HG03342 (cell line): Measurements from ENCODE around the gene JAKMIP3.
"Not testable (repeated sequence)": the region's sequence is repeated elsewhere in the genome, so short reads cannot be mapped to it uniquely, and the experiment has no call there.

Experiments
- ATAC-seq: cut with Tn5 transposase; IDR thresholded peaks from one replicate; pipeline ENCODE4 v1.9.1; 2021; ENCODE audit warnings: mild to moderate bottlenecking, moderate library complexity; ENCODE audit not compliant: unreplicated experiment

Gene JAKMIP3

DNA sequence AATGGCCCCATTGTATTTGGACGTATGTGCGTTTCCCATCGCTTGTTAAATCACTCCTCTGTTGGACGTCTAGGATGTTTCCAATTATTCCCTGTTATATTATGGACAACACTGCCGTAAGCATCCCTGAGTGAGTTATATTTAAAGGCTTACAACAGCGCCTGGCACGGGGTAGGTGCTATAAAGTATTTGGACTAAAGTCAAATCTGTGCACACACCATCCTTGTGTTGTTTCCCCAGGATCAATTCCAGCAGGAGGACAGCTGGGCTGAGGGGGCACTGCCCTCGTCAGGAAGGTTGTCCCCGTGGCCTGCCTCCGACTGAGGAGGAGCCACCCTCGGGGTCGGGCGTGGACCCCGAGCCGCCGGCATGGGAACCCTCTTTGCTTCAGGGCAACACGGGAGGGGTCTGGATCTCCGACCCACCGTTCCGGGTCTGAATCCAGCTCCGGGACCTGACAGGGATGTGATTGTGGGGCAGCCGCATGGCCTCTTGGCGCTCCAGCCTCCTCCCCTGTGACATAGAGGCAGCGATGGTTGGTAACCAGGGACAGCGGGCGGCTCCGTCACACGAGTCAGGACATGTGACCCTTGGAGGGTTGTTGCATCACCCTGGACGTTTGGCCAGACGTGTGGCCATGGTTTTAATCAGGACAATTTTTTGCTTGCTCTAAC, 1.5 kb upstream of the JAKMIP3 start:
- ATAC-seq: no peak

DNA sequence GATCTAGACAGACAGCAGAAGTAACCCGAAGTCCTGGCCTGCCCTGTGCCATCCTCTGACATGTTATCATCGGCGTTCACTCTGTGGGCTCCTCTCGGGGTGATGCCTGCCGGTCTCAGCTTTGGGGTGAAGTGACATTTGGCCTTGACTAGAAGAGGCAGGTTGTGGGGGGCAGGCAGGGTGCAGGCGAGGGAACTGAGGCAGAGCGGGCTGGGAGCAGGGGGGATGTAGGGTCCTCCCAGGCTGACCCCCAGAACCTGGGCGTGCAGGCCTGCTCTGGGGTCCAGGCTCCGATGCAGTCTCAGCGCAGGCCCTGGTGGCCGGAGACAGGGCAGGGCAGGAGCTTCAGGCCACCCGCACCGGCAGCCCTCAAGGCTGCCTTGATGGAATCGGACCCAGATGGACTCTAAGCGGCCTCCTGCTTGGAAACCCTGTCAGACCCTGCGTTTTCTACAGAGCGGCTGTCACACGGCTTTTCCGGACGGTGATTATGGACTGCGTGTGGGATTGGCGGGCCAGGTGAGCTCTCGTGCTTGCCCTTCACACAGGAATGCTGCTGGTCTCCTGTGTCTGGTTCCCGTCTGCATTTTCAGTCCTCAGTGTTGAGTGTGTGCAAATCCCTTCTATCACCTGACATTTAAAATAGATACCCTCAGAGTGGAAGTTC, 842 bp upstream of the JAKMIP3 start:
- no peak for ATAC-seq

DNA sequence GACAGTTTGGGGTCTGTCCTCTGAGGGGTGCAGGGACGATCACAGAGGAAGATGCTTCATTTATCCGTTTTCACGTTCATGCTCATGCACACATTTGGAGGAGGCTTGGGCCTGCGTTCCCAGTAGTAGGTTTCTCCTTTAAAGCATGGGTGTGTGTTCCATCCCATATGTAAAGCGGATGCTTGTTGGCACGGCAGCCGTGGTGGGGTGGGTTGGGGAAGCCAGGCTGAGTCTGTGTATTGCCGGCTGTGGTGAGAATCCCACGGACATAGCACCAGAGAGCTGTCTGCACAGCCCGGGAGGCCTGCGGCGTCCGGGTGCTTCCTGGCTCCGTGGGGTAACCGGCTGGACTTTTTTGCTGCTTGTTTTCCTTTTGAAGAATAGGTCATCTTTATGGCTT, 440 bp downstream of the JAKMIP3 start:
- no peak for ATAC-seq

DNA sequence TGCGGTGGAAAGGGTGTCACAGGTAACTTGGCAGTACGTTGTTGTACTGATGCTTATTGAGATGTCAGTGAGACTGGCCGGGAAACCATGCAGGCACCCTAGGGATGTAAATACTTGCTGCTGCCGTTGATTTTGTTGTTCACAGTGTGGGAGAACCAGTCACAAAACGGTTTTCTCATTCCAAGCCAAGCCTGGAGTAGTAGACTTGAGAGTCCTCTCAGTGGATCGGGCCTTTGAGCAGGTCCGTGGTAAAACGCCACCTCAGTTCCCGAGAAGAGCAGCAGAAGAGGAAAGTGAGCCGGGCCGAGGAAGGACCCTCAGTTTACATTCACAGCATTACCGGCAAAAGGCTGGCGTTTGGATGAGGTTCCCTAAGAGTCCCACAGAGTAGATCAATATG, 1.1 kb downstream of the JAKMIP3 start:
- no peak for ATAC-seq

DNA sequence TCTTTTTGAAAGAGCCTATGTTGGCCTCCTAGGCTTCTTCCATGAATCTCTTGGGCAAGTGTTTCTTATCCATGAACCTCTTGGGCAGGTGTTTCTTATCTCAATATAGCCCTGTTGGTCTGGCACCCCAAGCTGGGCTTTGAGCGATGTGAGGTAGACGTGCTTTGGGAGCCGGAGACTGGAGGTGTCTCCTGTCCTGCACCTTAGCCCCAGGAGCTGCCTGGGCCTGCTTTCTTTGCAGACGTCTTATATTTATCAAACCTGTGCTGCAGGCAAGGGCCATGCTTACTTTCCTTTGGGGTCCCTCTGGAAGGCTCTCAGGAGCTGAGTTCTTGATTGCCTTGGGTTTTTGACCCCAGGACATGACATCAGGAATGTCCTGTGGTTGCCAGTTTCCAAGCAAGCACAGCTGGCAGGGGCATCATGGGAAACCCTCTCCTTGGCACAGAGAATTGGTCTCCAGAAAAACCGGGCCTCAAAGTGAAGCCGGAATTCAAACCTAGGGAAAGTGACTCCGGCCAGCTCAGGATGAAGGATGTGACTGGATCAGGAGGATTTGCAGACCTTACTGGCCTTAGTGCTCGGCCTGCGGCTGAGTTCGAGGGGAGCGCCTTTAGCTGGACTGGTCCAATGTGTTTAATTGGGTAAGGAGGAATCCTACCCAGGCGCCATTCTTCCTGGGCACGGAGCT, 2.8 kb downstream of the JAKMIP3 start:
- ATAC-seq: no peak

DNA sequence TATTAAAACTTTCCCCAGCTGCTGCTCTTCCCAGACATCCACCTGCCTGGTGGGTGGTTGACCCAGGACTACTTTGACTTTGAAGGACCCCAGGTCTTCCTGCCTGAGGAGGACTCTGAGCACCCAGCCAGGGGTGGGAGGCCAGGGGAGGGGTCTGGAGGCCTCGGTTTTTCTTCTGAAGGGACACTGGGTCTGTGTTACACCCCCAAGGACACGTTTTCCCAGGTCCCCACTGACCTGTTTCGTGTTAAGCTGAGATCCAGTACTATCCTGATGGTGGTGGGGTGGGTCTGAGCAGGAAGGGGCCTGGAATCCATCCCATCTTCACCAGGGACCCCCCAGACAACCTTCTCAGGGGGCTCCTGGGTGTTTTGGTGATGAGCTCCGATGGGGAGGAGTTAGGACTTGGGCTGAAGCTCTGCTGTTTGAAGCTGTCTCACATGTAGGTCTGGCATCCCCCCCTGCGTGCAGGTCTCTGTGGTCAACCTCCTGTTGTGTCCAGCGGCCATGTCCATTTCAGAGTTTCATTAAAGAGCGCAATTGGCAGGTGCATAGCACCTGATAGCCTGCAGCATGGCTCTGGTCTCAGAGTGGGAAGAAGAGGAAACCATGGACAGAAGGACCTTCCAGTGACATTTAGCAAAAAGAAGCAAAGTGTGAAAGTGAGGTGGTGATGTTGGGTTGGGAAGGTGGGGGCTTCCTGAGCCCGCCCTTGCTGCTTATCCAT, 3.5 kb downstream of the JAKMIP3 start:
- no peak for ATAC-seq

DNA sequence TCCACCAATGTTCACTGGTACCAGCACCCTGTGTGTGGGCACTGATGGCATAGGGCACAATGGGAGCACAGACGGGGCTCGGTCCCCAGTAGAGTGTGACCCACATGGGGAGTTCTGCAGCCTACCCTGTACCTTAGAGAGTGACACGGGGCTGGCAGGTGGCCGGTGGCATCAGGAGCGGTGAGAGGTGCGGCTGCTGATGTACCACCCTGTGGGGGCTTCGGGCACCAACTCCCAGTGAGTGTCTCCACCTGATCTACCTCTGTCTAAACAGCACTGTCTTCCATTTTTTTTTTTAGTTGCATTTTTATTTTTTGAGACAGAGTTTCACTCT, 4.1 kb downstream of the JAKMIP3 start:
- no peak for ATAC-seq

DNA sequence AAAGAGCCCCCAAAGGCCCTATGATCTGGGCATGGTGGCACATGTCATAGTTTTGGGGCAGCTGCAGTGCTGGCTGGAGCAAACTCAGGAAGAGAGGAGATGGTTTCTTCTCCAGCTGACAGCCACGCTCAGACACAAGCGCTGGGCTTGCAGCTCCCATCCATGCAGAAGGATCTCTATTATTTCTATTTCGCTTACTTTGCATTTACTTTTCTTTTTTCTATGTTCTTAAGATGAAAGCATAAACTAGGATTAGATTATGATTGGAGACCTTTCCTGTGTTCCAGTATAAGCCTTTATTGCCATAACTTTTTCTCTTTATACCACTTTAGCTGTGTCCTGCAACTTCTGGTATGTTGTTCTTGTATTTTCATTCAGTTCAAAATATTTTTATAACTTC, 5.0 kb downstream of the JAKMIP3 start:
- ATAC-seq: no peak

DNA sequence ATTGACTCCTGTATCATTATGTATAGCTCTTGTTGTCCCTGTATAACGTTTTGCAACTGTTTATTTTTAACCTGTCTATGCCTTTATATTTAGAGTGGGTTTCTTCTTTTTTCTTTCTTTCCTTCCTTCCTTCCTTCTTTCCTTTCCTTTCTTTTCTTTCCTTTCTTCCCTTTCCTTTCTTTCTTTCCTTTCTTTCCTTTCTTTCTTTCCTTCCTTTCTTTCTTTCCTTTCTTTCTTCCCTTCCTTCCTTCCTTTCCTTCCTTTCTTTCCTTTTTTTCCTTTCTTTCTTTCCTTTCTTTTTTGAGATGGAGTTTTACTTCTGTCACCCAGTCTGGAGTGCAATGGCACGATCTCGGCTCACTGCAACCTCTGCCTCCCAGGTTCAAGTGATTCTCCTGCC, 5.9 kb downstream of the JAKMIP3 start:
- no peak for ATAC-seq

DNA sequence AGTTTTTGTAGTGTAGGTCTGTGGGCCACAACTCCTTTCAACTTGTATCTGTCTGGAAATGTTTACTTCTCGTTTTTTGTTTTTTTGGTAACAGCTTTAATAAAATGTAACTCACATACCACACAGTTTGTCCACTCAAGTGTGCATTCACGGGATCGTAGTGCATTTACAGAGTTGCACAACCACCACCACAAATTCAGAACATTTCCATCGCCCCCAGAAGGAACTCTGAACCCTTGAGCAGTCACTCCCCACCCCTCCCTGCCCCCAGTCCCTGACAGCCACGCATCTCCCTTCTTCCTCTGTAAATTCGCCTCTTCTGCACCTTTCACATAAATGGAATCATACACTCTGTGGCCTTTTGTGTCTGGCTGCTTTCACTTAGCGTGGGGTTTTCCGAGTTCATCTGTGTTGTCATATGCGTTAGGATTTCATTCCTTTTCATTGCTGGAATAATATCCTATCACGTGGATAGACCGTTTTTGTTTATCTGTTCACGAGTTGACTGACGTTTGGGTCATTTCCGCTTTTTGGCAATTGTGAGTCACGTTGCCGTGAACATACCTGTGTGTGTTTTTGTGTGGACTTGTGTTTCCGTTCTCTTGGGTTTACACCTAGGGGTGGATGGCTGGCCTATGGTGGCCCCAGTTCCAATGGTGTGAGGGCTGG, 10.3 kb downstream of the JAKMIP3 start:
- ATAC-seq: no peak

DNA sequence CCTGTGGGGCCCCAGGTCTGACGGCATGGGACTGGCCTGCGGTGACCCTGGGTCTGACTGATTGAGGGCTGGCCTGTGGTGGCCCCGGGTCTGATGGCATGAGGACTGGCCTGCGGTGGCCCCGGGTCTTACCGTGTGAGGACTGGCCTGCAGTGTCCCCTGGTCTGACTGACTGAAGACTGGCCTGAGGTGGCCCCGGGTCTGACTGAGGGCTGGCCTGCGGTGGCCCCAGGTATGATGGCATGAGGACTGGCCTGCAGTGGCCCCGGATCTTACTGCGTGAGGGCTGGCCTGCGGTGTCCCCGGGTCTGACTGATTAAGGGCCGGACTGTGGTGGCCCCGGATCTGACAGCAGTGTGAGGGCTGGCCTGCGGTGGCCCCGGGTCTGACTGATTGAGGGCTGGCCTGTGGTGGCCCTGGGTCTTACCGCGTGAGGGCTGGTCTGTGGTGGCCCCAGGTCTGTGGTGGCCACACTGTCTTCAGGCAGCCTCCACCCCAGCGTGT, 10.9 kb downstream of the JAKMIP3 start:
- ATAC-seq: no peak

DNA sequence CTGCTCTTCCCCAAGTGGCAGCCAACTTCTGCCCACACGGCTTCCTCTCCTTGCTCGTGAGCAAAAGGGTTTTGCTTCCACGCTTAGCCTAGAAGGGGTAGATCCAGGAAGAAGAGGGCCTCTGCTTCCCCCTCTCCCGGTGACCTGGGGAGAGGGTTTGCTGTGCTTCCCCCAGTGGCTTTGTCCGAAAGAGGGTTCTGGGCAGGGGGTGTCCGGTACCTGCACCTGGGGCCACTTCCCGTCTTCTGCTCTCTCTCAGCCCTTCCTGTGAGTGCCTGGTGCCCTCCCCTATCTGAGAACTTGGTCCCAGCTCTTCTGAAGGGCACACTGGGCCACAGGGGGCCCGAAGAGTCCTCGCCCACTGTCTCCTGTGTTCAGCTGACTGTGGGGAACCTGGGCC, 11.3 kb downstream of the JAKMIP3 start:
- no peak for ATAC-seq

DNA sequence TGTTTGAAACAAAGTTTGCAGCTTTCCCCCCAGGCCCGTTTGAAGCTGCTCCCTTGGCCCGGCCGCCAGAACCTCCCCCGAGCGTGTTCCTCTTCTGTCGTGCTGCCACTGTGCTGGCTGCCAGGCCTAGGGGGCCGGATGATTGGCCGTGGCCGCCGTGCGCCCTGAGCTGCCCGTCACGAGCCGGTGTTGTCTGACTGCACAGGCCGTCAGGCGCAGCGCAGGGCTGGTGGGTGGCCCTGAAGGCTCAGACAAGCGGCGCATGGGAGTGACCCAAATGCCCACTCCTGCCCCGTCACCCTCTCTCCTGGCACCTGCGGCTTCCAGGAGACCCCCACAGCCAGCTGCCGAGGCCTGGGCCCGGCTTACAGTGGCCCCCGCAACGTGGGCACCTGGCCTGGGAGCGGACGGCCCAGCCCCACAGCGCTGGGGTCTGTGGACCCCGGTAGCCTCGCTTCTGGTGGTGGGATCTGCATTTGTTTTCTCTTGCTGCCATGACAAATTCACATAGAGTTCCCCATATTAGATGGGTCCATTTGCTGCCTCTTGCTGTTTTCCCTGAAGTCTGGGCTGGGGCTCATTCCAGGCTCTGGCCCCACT, 13.1 kb downstream of the JAKMIP3 start:
- no peak for ATAC-seq

DNA sequence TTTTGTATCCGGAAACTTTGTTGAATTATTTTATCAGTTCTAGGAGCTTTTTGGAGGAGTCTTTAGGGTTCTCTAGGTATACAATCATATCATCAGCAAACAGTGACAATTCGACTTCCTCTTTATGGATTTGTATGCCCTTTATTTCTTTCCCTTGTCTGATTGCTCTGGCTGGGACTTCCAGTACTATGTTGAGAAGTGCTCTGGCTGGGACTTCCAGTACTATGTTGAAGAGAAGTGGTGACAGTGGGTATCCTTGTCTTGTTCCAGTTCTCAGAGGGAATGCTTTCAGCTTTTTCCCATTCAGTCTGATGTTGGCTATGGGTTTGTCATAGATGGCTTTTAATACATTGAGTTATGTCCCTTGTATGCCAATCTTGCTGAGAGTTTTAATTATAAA, 18.6 kb downstream of the JAKMIP3 start:
- ATAC-seq: not testable (repeated sequence)

DNA sequence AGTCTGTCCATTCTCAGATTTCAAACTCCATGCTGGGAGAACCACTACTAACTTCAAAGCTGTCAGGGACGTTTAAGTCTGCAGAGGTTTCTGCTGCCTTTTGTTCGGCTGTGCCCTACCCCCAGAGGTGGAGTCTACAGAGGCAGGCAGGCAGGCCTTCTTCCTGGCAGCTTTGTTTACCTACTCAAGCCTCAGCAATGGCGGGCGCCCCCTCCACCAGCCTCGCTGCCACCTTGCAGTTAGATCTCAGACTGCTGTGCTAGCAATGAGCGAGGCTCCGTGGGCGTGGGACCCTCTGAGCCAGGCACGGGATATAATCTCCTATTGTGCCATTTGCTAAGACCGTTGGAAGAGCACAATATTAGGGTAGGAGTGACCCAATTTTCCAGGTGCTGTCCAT, 27.5 kb downstream of the JAKMIP3 start:
- ATAC-seq: not testable (repeated sequence)

DNA sequence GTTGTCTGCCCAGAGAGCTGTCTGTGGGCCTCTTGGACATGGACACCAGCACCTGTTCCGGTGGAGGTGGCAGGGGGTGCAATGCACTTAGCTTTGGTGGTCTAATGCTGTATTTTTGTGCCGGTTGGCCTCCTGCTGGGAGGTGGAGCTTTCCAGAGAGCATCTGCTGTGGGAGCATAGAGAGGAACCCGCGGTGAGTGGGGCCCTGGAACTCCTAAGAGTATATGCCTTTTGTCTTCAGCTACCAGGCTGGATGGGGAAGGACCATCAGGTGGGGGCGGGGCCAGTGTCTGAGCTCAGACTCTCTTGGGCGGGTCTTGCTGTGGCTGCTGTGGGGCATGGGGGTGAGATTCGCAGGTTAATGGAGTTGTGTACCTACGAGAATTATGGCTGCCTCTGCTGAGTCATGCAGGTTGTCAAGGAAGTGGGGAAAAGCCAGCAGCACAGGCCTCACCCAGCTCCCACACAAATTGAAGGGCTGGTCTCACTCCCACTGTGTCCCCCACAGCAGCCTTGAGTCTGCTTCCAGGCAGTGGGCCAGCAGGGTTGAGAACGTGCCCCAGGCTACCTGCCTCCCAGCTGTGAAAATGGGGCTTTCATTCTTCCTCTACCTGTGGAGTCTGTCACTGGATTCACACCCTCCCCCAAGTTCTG, 29.0 kb downstream of the JAKMIP3 start:
- ATAC-seq: no peak

DNA sequence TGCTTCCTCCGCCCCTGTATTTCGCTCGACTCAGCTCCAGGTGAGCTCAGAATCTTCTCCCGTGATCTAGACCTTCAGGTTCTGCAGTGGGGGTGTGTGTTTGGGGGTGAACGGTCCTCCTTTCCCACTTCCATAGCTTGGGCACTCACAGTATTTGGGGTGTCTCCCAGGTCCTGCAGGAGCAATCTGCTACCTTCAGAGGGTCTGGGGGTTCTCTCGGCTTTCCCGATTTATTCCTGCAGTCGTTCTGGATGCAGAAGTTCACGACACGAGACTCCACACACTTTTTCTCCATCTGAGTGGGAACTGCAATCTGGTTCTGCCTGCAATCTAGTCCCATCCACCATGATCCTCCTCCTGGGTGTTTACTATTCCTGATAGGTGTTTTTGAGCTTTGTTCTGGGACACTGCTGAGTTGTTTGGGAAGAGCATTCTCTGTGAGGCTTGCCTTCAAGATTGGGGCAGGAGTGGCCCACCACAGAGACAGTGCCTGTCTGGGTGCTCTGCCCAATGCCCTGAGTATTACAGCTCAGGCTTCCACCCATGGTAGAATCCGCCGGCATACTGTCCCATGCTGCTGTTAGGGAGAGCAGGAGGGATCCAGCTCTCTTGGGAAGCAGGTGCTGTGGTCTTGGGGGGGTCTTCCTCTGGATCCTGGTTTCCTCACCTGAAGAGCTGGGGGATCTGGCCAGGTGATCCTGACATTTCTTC, 29.8 kb downstream of the JAKMIP3 start:
- no peak for ATAC-seq

DNA sequence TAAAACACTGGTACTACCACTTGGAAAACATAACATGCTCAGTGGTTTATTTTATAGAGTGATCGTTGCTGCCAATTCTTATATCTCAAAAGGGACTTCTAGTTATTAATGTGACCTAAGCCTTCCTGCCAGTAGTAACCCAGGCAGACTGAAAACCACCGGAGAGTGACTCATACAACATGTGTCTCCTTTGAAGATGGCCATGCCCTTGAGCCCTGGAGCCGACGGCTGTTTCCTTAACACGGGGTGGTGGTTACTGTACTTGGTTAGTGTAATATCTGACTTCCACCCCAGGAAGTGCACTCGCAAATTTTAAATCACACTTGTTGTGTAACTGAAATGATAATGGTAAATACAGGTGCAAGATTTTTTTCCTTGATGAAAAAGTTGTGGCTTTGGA, 30.5 kb downstream of the JAKMIP3 start:
- no peak for ATAC-seq

DNA sequence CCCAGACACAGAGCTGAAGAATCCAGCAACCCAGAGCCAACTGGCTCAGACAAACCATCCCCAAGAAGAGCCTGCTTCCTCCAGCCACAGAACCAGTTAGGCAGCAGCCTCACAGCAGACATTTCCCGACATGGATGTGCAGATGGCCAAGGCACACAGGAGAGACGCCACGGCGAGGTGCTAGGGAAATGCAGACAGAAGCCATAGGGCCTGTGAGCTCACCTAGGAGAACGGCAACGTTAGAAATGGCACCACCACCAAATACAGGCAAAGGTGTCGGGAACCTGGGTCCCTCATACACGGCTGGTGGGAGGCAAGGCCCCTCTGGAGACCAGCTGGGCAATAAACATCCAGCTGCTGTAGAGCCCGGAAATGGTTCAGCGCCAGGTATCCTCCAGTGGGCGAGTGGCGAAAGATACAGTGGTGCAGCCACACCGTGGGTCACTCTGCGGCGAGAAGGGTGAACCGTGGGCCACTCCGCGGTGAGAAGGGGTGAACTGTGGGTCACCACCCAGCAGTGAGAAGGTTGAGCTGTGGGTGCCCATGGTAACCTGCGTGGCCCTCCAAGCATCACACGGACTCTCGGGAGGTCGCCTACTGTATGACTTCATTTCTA, 31.2 kb downstream of the JAKMIP3 start:
- ATAC-seq: no peak
